ENCODE results near the gene SPACA5B. TPM values are rescaled to one million over a fixed set of nuclear protein-coding genes. Genes with fewer than 3 reads are reported as not detected.
A peak's percentile ranks its signal among the peaks of the same experiment; 100 is the strongest.
"Not testable (repeated sequence)": the region's sequence is repeated elsewhere in the genome, so short reads cannot be mapped to it uniquely, and the experiment has no call there.

The SPACA5B gene
- total RNA-seq = not detected
- polyA plus RNA-seq = not detected

GRCh38 chrX:48130326-48130725 lies at the start of gene SPACA5B:
TSS of gene SPACA5B (plus strand) at chrX:48130626. CDS start at chrX:48130688, 62 bp downstream.
- not testable (repeated sequence) for H3K27me3 ChIP-seq (ENCODE audit: control insufficient read depth in 4 of 4, insufficient read depth in 4 of 4, low read length in 3 of 4); H3K4me3 ChIP-seq (ENCODE audit: low read depth in 1 of 3, low read length in 3 of 3); H3K27ac ChIP-seq (ENCODE audit: low read depth in 1 of 2, low read length in 2 of 2); H3K36me3 ChIP-seq (ENCODE audit: control insufficient read depth in 4 of 4, insufficient read depth in 3 of 4, low read depth in 1 of 4, low read length in 3 of 4); H3K9me3 ChIP-seq (ENCODE audit: control insufficient read depth in 4 of 4, low read length in 3 of 4); H3K4me1 ChIP-seq (ENCODE audit: control insufficient read depth in 4 of 4, insufficient read depth in 4 of 4, low read length in 3 of 4); H3K9ac ChIP-seq (ENCODE audit: low read depth in 1 of 2, low read length in 2 of 2); DNase-seq (ENCODE audit: low spot score)
- no CpG with 5 or more reads among the region's 4 CpGs for WGBS

DNA sequence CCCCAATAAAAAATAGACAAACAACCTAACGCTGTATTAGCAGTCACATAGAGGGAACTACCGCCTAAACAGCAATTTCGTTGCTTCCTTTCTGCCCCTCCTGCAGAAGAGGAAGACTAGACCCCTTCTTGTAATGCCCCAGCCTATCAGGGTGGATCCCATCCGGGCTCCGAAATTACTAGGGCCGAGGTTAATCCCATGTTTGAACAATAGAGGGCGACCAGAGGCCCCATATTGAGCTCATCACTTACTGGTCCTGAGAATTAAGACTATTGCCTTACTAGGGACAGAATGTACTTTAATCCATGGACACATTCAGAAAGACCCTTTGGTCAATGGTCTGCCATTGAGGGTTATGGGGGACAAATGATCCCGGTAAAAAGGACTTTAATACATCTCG lies 47.2 kb upstream of the SPACA5B start:
- H3K4me1 ChIP-seq (ENCODE audit: control insufficient read depth in 4 of 4, insufficient read depth in 4 of 4, low read length in 3 of 4) = no peaks in the 10 kb centered on the region
- 13% methylated on average over 9 of the region's 9 CpGs for WGBS
- no peak overlapping the region for H3K4me3 ChIP-seq (ENCODE audit: low read depth in 1 of 3, low read length in 3 of 3)
- peak; percentile 33 for DNase-seq (ENCODE audit: low spot score)
- TF ChIP-seq RAD21 (IDR thresholded peaks at IDR 0.05) = peak; percentile 73 to 85
- TF ChIP-seq CTCF (IDR thresholded peaks at IDR 0.05; ENCODE audit: low read depth, low read length, missing input control) = peak; percentile 57
- no peak for TF ChIP-seq HNF4A (conservative IDR thresholded peaks at IDR 0.05)
- H3K9me3 ChIP-seq (ENCODE audit: control insufficient read depth in 4 of 4, low read length in 3 of 4) = no peaks in the 10 kb centered on the region
- no peaks in the 10 kb centered on the region for H3K27me3 ChIP-seq (ENCODE audit: control insufficient read depth in 4 of 4, insufficient read depth in 4 of 4, low read length in 3 of 4)
- H3K36me3 ChIP-seq (ENCODE audit: control insufficient read depth in 4 of 4, insufficient read depth in 3 of 4, low read depth in 1 of 4, low read length in 3 of 4) = no peaks in the 10 kb centered on the region
- no peak overlapping the region for H3K27ac ChIP-seq (ENCODE audit: low read depth in 1 of 2, low read length in 2 of 2)
- no peak overlapping the region for H3K9ac ChIP-seq (ENCODE audit: low read depth in 1 of 2, low read length in 2 of 2)

DNA sequence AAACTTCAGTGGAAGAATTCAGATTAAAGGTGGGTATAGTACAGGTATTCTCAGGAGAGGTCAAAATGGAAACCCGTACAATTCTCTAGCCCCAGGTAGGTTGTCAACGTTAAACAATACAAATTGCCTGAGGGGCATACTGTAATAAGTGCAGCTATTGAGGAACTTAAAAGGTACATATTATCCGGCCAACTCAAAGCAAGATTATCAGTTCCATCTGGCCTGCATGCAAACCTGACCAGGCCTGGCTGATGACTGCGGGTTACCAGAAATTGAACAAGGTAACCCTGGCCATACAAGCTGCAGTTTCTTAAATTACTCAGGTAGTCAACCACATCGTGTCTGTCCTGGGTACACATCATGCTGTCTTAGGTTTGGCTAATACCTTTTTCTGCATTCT lies 46.7 kb upstream of the SPACA5B start:
- no peaks in the 10 kb centered on the region for H3K27me3 ChIP-seq (ENCODE audit: control insufficient read depth in 4 of 4, insufficient read depth in 4 of 4, low read length in 3 of 4)
- H3K4me3 ChIP-seq (ENCODE audit: low read depth in 1 of 3, low read length in 3 of 3) = no peak overlapping the region
- no peak overlapping the region for H3K9ac ChIP-seq (ENCODE audit: low read depth in 1 of 2, low read length in 2 of 2)
- DNase-seq (ENCODE audit: low spot score) = no peak
- H3K4me1 ChIP-seq (ENCODE audit: control insufficient read depth in 4 of 4, insufficient read depth in 4 of 4, low read length in 3 of 4) = no peaks in the 10 kb centered on the region
- no peaks in the 10 kb centered on the region for H3K9me3 ChIP-seq (ENCODE audit: control insufficient read depth in 4 of 4, low read length in 3 of 4)
- no peak overlapping the region for H3K27ac ChIP-seq (ENCODE audit: low read depth in 1 of 2, low read length in 2 of 2)
- 86% methylated on average over 5 of the region's 5 CpGs for WGBS
- H3K36me3 ChIP-seq (ENCODE audit: control insufficient read depth in 4 of 4, insufficient read depth in 3 of 4, low read depth in 1 of 4, low read length in 3 of 4) = no peaks in the 10 kb centered on the region
- no peak for TF ChIP-seq EGR1 (IDR thresholded peaks at IDR 0.05; ENCODE audit: low read depth in 2 of 2)

DNA sequence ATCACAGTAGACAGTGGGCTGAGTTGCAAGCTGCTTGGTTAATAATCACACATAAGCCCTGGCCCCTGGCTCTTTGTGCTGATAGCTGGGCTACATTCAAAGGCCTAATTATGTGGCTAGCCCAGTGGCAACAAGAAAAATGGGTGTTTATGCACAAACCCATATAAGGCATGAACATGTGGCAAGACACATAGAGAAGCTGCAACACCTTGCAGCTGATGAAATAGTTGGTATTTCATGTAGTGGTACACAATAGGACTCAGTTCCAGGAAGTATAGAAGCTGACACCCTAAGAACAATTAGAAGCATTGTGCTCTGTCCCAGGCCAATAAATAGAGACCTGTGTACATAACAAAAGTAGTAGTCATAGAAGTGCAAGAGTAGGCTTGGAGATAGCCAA lies 44.3 kb upstream of the SPACA5B start:
- no peak overlapping the region for H3K27ac ChIP-seq (ENCODE audit: low read depth in 1 of 2, low read length in 2 of 2)
- no peaks in the 10 kb centered on the region for H3K9me3 ChIP-seq (ENCODE audit: control insufficient read depth in 4 of 4, low read length in 3 of 4)
- no peaks in the 10 kb centered on the region for H3K36me3 ChIP-seq (ENCODE audit: control insufficient read depth in 4 of 4, insufficient read depth in 3 of 4, low read depth in 1 of 4, low read length in 3 of 4)
- no peak for DNase-seq (ENCODE audit: low spot score)
- H3K9ac ChIP-seq (ENCODE audit: low read depth in 1 of 2, low read length in 2 of 2) = no peak overlapping the region
- no peaks in the 10 kb centered on the region for H3K27me3 ChIP-seq (ENCODE audit: control insufficient read depth in 4 of 4, insufficient read depth in 4 of 4, low read length in 3 of 4)
- no peaks in the 10 kb centered on the region for H3K4me1 ChIP-seq (ENCODE audit: control insufficient read depth in 4 of 4, insufficient read depth in 4 of 4, low read length in 3 of 4)
- H3K4me3 ChIP-seq (ENCODE audit: low read depth in 1 of 3, low read length in 3 of 3) = no peak overlapping the region
- no peak for TF ChIP-seq FOXA1 (IDR thresholded peaks at IDR 0.05)
- TF ChIP-seq REST (IDR thresholded peaks at IDR 0.05) = no peak
- TF ChIP-seq RAD21 (IDR thresholded peaks at IDR 0.05) = no peak
- no peak for TF ChIP-seq CTCF (IDR thresholded peaks at IDR 0.05; ENCODE audit: low read depth, low read length, missing input control)
- no peak for TF ChIP-seq RXRA (IDR thresholded peaks at IDR 0.05)
- TF ChIP-seq YY1 (IDR thresholded peaks at IDR 0.05) = no peak
- TF ChIP-seq EGR1 (IDR thresholded peaks at IDR 0.05; ENCODE audit: low read depth in 2 of 2) = no peak
- no peak for TF ChIP-seq HNF4A (conservative IDR thresholded peaks at IDR 0.05)
- TF ChIP-seq SP1 (IDR thresholded peaks at IDR 0.05) = no peak
- no peak for TF ChIP-seq GABPA (IDR thresholded peaks at IDR 0.05 in 1 of 2, conservative IDR thresholded peaks at IDR 0.05 in 1 of 2)
- no peak for TF ChIP-seq ATF3 (IDR thresholded peaks at IDR 0.05)
- TF ChIP-seq NR2F2 (IDR thresholded peaks at IDR 0.05) = no peak
- TF ChIP-seq JUND (IDR thresholded peaks at IDR 0.05) = no peak
- no peak for TF ChIP-seq HNF4G (IDR thresholded peaks at IDR 0.05)
- no peak for TF ChIP-seq MAX (IDR thresholded peaks at IDR 0.05)
- no peak for TF ChIP-seq FOXA2 (IDR thresholded peaks at IDR 0.05)
- no peak for TF ChIP-seq TAF1 (conservative IDR thresholded peaks at IDR 0.05)

Measured in liver (tissue), 9 donors.